NCI-H510A treated with DMSO at 0.1 percent for 48 hours (cell line): ENCODE measurements around the gene CLTB.

Source experiments
- DNase-seq: peaks from one replicate; lab custom pipeline; 2025; lab: John Stamatoyannopoulos, UW

CLTB gene

DNA sequence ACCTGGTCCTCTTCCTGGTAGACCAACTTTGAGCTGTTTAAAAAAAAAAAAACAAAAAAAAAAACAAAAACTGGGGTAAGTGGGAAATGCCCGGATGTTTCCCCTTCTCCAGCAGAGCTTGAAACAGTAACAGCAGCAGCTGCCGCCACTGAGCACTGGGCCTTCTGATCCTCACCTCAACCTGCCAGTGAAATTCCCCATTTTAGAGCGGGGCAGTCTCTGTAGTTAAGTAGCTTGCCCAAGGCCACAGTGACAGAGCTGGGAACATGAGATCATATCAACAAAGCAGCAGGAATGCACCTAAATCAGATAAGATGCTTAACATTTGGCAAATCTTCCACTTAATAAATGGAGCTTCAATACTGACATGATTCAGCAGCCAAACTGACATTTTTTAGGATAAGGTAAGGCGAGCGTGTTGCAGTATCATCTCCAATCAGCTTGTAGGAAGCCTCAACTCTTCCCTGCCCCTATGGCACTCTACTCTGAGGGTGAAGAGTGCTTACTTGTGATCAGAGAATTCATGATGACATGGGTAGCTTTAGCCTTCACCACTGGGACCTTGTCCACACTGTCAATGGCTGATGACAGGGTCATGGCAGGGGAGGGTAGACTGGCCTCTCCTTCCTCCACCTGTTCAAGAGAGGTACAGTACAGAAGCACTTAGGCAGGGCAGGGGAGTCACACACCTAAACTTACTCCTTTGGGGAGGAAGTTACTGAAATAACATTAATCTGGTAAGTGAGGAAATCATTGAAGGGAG is 64.0 kb downstream of the CLTB start:
- no peak for DNase-seq

- no peak for DNase-seq
Measured at GRCh38 chr5:176350416-176350815, 65.9 kb downstream of the CLTB start.

DNA sequence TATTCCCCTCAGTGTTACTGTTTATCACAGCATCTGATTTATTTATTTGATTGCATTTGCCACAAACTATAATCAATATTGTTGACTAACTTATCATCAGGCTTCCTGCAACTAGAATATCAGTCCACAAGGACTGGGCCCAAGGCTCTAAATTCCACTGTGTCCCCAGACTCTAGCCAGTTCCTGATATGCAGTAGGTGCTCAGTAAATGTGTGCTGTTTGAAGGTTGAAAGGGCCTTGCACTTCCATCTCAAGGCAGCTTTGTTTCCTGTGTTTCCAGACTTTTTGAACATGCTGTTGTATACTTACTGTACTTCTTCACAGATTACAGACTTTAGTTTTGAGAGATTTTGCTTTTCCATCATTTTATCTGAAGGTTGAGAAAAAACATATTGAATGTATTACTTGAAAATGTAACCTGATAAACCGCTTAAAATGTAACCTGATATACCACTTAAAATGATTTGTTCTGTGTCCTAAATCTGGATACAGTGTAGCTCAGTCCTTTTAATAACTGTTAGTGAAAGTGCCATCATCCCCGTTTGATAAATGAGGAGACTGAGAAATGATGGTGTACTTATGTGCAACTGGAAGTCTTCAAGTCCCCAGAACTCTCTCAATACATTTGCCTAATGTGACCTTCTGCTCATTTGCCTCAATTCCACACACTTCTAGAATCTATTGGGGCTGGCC is 73.4 kb downstream of the CLTB start:
- no peak for DNase-seq
